GM12872 (cell line): Measurements from ENCODE around the gene PHIP.

ENCODE experiments used
- TF ChIP-seq, protein P1 (sequence below): IDR thresholded peaks from 3 replicates; pipeline ENCODE4 v1.5.1; 2011; ENCODE audit warnings: low read depth, mild to moderate bottlenecking, low read length, moderate library complexity; ENCODE audit not compliant: insufficient read depth

The PHIP gene

GRCh38 chr6:78908621-78909020 lies 169.4 kb downstream of the PHIP start:
- TF ChIP-seq, protein P1, sequence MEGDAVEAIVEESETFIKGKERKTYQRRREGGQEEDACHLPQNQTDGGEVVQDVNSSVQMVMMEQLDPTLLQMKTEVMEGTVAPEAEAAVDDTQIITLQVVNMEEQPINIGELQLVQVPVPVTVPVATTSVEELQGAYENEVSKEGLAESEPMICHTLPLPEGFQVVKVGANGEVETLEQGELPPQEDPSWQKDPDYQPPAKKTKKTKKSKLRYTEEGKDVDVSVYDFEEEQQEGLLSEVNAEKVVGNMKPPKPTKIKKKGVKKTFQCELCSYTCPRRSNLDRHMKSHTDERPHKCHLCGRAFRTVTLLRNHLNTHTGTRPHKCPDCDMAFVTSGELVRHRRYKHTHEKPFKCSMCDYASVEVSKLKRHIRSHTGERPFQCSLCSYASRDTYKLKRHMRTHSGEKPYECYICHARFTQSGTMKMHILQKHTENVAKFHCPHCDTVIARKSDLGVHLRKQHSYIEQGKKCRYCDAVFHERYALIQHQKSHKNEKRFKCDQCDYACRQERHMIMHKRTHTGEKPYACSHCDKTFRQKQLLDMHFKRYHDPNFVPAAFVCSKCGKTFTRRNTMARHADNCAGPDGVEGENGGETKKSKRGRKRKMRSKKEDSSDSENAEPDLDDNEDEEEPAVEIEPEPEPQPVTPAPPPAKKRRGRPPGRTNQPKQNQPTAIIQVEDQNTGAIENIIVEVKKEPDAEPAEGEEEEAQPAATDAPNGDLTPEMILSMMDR: no peak

- TF ChIP-seq, protein P1: no peak
These were observed 181.8 kb downstream of the PHIP start for GRCh38 chr6:78896227-78896626.
